Activated gamma-delta T cell treated with anti-CD3 and anti-CD28 coated beads, Interleukin-2, amount 50 U/mL, for 16 hours (primary cell): ENCODE results near the gene TSPAN14.

Experiments
- DNase-seq: peaks from one replicate; pipeline ENCODE4 v3.0.0-alpha.2; 2020; ENCODE audit warnings: low read depth

The TSPAN14 gene

GRCh38 chr10:80504158-80504811, 50.2 kb downstream of the TSPAN14 start:
- DNase-seq, result no peak

- no peak for DNase-seq
Observed at GRCh38 chr10:80504897-80505465, 50.9 kb downstream of the TSPAN14 start.

GRCh38 chr10:80506189-80506575, 52.1 kb downstream of the TSPAN14 start:
- DNase-seq, result no peak

- DNase-seq, result no peak
Observed at GRCh38 chr10:80506836-80507487, 52.9 kb downstream of the TSPAN14 start.

- no peak for DNase-seq
Observed at GRCh38 chr10:80509108-80509402, 54.9 kb downstream of the TSPAN14 start.

- no peak for DNase-seq
Observed at GRCh38 chr10:80509403-80510161, 55.5 kb downstream of the TSPAN14 start.

- DNase-seq, result no peak
Observed at GRCh38 chr10:80512031-80512526, 58.0 kb downstream of the TSPAN14 start.

GRCh38 chr10:80513106-80513505, 59.0 kb downstream of the TSPAN14 start:
- DNase-seq, result no peak

GRCh38 chr10:80515511-80515910, 61.4 kb downstream of the TSPAN14 start:
- DNase-seq, result no peak

- no peak for DNase-seq
Observed at GRCh38 chr10:80515941-80516340, 61.8 kb downstream of the TSPAN14 start.

GRCh38 chr10:80516506-80517075, 62.5 kb downstream of the TSPAN14 start:
- DNase-seq, result no peak

GRCh38 chr10:80517416-80518142, 63.5 kb downstream of the TSPAN14 start:
- DNase-seq, result no peak

- no peak for DNase-seq
Observed at GRCh38 chr10:80518143-80518806, 64.2 kb downstream of the TSPAN14 start.

GRCh38 chr10:80518807-80519360, 64.8 kb downstream of the TSPAN14 start:
- DNase-seq, result no peak

GRCh38 chr10:80519936-80520650, 66.0 kb downstream of the TSPAN14 start:
- DNase-seq, result no peak

GRCh38 chr10:80520661-80521470, 66.8 kb downstream of the TSPAN14 start:
- no peak for DNase-seq

GRCh38 chr10:80522756-80523363, 68.8 kb downstream of the TSPAN14 start:
- DNase-seq, result no peak

- DNase-seq, result no peak
Observed at GRCh38 chr10:80523773-80524172, 69.7 kb downstream of the TSPAN14 start.
